Kidney tubule cell (primary cell): ENCODE results near the gene RNF180.
"Not testable (repeated sequence)": the region's sequence is repeated elsewhere in the genome, so short reads cannot be mapped to it uniquely, and the experiment has no call there.

ENCODE experiments used
- DNase-seq: peaks from one replicate; pipeline ENCODE4 v3.0.0-alpha.2; 2018; ENCODE audit warnings: low spot score

Gene RNF180

DNA sequence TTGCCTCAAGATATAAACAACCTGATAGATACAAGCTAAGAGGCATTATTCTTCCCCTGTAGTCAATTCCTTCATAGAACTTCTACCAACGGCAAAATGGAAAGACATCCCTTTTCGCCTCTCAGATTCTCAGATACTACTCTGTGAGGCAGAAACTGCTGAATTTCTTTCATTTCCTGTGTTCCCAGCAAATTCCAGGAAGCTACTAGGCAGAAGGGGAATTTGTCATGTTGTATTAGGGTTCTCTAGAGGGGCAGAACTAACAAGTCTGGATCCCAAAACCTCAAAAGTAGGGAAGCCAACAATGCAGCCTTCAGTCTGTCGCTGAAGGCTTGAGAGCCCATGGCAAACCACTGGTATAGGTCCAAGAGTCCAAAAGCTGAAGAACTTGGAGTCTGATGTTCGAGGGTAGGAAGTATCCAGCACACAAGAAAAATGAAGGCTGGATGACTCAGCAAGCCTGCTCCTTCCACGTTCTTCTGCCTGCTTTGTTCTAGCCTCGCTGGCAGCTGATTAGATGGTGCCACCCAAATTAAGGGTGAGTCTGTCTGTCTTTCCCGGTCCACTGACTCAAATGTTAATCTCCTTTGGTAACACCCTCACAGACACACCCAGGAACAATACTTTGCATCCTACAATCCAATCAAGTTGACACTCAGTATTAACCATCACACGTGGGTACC, 15.2 kb downstream of the RNF180 start:
- DNase-seq, result peak; percentile 45

- DNase-seq, result no peak
Measured at GRCh38 chr5:64181440-64181839, 15.8 kb downstream of the RNF180 start.

- DNase-seq, result no peak
Measured at GRCh38 chr5:64183956-64184355, 18.3 kb downstream of the RNF180 start.

GRCh38 chr5:64184832-64185231, 19.2 kb downstream of the RNF180 start:
- DNase-seq, result no peak

DNA sequence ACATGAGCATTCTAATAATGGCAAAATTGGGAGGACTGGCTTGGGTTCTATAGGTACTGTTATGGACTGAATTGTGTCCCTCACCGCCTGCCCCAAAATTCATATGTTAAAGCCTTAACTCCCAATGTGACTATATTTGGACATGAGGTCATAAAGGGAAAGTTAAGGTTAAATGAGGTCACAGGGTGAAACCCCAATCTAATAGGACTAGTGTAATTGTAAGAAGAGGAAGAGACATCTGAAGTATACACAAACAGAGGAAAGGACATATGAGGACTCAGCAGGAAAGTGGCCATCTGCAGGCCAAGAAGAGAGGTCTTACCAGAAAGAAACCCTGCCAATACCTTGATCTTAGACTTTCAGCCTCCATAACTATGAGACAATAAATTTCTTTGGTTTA, 23.1 kb downstream of the RNF180 start:
- no peak for DNase-seq

DNA sequence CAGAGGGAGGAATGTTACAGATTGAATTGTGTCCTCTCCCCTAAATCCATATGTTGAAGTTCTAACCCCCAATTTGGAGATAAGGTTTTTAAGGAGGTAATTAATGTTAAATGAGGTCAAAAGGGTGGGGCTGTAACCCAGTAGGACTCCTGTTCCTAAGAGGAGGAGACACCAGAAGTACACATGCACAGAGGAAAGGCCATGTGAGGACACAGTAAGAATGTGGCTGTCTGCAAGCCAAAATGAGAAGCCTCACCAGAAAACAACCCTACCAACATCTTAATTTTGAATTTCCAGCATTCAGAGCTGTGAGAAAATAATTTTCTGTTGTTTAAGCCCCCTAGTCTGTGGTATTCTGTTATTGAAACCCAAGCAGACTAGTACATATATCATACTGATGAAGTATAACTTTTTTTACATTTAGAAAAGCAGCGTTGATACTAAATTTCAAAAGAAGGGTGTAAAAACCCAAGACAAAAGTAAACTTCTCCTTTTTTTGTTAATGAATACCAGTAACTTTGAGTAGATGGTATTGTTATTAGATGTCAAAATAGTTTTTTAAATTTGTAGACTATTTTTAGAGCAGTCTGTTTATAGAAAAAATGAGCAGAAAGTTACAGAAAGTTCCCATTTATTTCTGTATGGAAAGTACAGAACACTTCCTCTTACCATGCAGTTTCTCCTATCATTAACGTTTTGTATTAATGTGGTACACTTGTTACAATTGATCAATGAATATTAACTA, 25.1 kb downstream of the RNF180 start:
- DNase-seq, result no peak

GRCh38 chr5:64195981-64196380, 30.3 kb downstream of the RNF180 start:
- no peak for DNase-seq

- DNase-seq, result peak; percentile 2
Measured at GRCh38 chr5:64199425-64199824, 33.8 kb downstream of the RNF180 start.

DNA sequence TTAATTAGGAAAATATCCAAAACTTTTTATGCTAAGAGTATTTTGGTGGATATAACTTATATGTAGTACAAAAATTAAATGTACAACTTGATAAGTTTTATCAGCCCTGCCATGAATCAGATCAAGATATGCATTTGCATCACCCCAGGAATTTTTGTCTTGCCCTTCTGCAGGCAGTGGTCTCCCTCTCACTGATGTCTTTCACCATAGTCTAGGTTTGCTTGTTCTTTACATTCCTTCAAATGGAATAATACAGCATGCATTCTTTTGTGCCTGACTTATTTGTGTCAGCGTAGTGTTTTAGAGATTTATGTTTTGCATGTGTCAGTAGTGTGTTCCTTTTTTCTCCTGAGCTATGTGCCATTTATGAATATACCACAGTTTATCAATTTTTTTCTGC, 36.4 kb downstream of the RNF180 start:
- DNase-seq, result no peak

GRCh38 chr5:64206653-64207052, 41.0 kb downstream of the RNF180 start:
- DNase-seq, result no peak

- peak; percentile 29 for DNase-seq
Measured at GRCh38 chr5:64207978-64208377, 42.3 kb downstream of the RNF180 start.

DNA sequence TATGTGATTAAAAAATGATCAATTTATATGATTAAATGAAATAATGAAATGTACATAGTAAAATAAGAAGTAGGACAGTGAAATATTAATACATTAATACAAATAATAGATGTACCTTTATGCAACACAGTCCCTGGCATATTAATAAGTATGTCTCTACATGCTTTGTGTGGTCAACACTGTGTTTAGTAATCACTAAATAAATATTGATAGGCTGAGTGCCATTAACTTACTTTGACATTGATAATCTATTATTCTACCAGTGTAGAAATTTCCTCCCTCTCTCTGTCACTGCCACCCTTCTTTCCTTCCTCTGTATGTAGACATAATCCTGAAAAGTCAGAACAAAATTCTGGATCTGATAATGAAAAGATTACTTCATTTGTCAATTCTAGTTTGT, 43.7 kb downstream of the RNF180 start:
- DNase-seq, result no peak

- peak; percentile 90 for DNase-seq
Measured at GRCh38 chr5:64210866-64211265, 45.2 kb downstream of the RNF180 start.

DNA sequence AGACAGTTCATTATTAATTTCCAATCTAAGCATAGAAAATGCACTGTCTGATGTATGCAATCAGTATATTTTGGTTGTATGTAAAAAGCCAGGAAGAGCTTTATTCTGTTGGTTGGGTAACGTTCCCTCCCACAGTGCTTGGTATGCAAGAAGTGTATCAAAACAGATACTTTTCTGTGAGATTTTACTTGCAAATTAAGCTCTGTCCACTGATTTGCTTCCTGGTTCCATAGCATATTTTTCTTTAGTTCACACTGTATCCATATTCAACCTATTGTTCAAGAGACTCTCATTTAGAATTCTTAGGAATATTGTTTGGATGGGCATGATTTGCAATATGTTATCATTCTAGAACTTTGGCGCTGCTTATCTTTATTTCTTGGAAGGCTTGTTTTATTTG, 47.4 kb downstream of the RNF180 start:
- no peak for DNase-seq

DNA sequence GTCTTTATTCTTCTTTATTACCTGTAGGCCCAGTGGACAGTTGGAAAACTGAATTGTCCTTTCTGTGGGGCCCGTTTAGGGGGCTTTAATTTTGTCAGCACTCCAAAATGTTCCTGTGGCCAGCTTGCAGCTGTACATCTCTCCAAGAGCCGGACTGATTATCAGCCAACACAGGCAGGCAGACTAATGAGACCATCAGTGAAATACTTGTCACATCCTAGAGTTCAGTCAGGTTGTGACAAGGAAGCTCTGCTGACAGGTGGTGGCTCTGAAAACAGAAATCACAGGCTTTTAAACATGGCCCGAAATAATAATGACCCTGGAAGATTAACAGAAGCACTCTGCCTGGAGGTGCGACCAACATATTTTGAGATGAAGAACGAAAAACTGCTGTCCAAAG, 47.9 kb downstream of the RNF180 start:
- DNase-seq, result no peak

GRCh38 chr5:64214132-64214531, 48.5 kb downstream of the RNF180 start:
- DNase-seq, result no peak

- no peak for DNase-seq
Measured at GRCh38 chr5:64221911-64222310, 56.3 kb downstream of the RNF180 start.

GRCh38 chr5:64225286-64225981, 59.8 kb downstream of the RNF180 start:
- not testable (repeated sequence) for DNase-seq

DNA sequence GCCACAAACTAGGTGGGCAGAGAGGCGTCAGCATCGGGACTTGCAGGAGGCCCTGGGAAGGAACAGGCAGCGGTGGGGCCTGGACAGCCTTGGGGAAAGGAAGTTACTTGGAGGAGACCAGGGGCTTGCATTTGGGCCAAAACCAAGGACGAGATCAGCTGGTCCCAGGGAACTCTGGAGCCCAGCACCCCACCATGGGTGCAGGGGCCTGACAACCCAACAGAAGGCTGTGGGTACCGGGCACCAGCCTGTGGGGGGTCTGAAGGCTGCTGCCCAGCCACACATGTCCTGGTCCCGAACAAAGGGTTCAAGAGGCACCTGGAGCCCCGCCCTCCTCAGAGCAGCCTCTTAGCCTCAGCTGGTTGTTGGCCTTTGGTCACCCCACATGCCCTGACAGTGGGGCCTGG, 61.5 kb downstream of the RNF180 start:
- not testable (repeated sequence) for DNase-seq

DNA sequence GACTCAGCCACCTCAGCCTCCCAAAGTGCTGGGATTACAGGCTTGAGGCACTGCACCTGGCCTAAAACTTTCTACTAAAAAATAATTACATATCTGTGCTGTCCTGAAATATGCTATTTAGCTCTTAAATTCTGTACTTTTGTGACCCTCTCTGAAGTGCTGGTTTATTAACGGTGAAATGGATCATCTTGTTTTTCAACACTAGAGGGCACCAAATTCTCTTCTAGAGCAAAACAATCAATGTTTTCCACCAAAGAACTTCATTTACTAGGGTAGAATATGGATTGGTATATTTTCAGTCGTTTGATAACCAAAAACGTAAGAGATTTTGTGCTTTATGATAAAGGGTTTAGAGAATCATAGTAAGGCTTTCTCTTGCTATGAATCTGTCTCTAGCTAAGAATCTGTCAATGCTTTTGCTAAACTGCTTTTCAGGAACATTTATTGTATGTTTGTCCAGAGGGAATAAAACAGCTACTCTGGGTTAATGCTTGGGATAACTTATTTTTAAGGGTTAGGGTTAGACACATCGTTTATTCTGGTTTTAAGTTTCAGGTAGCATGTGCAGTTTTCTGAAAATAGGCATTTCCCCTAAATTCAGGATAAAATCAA, 63.6 kb downstream of the RNF180 start:
- DNase-seq, result peak; percentile 48

- DNase-seq, result no peak
Measured at GRCh38 chr5:64260756-64261155, 95.1 kb downstream of the RNF180 start.

DNA sequence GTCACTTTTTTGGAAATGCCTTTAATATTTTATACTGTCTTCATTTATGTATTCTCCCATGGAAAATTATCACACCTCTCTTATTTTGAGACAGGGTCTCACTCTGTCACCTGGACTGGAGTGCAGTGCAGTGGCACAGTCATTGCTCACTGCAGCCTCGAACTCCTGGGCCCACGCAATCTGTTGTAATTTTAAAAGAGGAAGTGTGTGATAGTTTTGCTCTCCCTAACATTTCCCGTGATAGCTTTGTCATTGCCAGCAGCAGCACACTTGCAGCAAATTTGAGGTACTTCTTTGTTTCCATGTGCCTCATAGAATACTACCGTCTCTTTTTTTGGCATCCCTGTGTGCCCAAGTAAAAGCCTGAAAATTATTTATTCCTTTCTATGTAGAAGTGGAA, 103.5 kb downstream of the RNF180 start:
- DNase-seq, result no peak

DNA sequence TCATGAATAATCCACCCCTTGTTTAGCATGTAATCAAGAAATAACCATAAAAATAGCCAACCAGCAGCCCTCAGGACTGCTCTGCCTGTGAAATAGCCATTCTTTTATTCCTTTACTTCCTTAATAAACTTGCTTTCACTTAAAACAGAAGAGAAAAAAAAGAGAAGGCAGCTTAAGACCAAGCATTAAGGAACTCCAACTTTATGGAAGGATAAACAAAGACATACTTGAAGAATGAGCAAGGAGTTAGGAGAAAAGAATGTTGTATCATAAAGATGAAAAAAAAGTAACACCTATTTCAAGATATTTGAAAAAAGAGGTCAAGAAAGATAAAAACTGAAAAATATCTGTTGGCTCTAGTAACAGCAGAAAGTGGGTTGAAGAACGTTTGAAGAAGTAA, 107.6 kb downstream of the RNF180 start:
- DNase-seq, result peak; percentile 32
